OCI-LY1 (cell line): Measurements from ENCODE around the gene DDX31.

Source experiments
- H2AFZ ChIP-seq: fragments of 200-600 bp; sonication (generic), shearing (Covaris generic); 2 replicates; pipeline ENCODE4 v1.6.0; 2014; ENCODE audit warnings: antibody characterized with exemption, mild to moderate bottlenecking, low read length
- H3F3A ChIP-seq: fragments of 200-600 bp; sonication (generic), shearing (Covaris generic); 2 replicates; pipeline ENCODE4 v1.6.0; 2014; ENCODE audit warnings: mild to moderate bottlenecking, antibody characterized with exemption, low read length, moderate library complexity; ENCODE audit not compliant: insufficient read depth
- H3K27ac ChIP-seq: fragments of 200-600 bp; sonication (generic); 2 replicates; pipeline ENCODE4 v1.5.1; 2014; ENCODE audit warnings: low read length, mixed run types, mild to moderate bottlenecking, low read depth; ENCODE audit not compliant: poor library complexity, severe bottlenecking
- H3K27me3 ChIP-seq: fragments of 200-600 bp; sonication (generic); 2 replicates; pipeline ENCODE4 v1.6.0; 2014; ENCODE audit warnings: antibody characterized with exemption, mild to moderate bottlenecking, low read length, moderate library complexity; ENCODE audit not compliant: insufficient read depth
- H3K36me3 ChIP-seq: fragments of 200-600 bp; sonication (generic); 2 replicates; pipeline ENCODE4 v1.6.1; 2014; ENCODE audit warnings: mild to moderate bottlenecking, antibody characterized with exemption, low read length, moderate library complexity, mixed read lengths; ENCODE audit not compliant: insufficient read depth
- H3K4me1 ChIP-seq: fragments of 200-600 bp; sonication (generic); 2 replicates; pipeline ENCODE4 v1.5.1; 2014; ENCODE audit warnings: mild to moderate bottlenecking, low read length, moderate library complexity; ENCODE audit not compliant: insufficient read depth, severe bottlenecking
- H3K4me2 ChIP-seq: fragments of 200-600 bp; sonication (generic), shearing (Covaris generic); 2 replicates; pipeline ENCODE4 v1.6.1; 2014; ENCODE audit warnings: low read length
- H3K4me3 ChIP-seq: fragments of 200-600 bp; sonication (generic); 2 replicates; pipeline ENCODE4 v1.5.1; 2014; ENCODE audit warnings: low read length, low read depth, mild to moderate bottlenecking, mixed read lengths; ENCODE audit not compliant: poor library complexity, severe bottlenecking
- H3K79me2 ChIP-seq: fragments of 200-600 bp; shearing (Covaris generic); 2 replicates; pipeline ENCODE4 v1.6.1; 2016; ENCODE audit warnings: mixed run types, low read length, mixed read lengths; ENCODE audit not compliant: insufficient read depth
- H3K9ac ChIP-seq: fragments of 200-600 bp; sonication (generic), shearing (Covaris generic); 2 replicates; pipeline ENCODE4 v1.6.1; 2014; ENCODE audit warnings: mild to moderate bottlenecking, low read length, mixed read lengths
- H3K9me2 ChIP-seq: fragments of 200-600 bp; sonication (generic), shearing (Covaris generic); 2 replicates; pipeline ENCODE4 v1.6.1; 2014; ENCODE audit warnings: low read depth, mild to moderate bottlenecking, low read length, mixed read lengths
- H3K9me3 ChIP-seq: fragments of 200-600 bp; shearing (Covaris generic); 2 replicates; pipeline ENCODE4 v1.6.1; 2014; ENCODE audit warnings: low read length, mixed read lengths
- H4K20me1 ChIP-seq: fragments of 200-600 bp; sonication (generic), shearing (Covaris generic); 2 replicates; pipeline ENCODE4 v1.6.0; 2016; ENCODE audit warnings: mild to moderate bottlenecking, low read length; ENCODE audit not compliant: insufficient read depth
- CTCF ChIP-seq: fragments of 200-600 bp; sonication (generic), shearing (Covaris generic); IDR thresholded peaks from 2 replicates; pipeline ENCODE4 v1.5.1; 2017; ENCODE audit warnings: mild to moderate bottlenecking, antibody characterized with exemption, low read length, moderate library complexity, mixed read lengths
- EZH2 ChIP-seq: fragments of 200-600 bp; sonication (generic), shearing (Covaris generic); IDR thresholded peaks from 2 replicates; pipeline ENCODE4 v1.8.0; 2017; ENCODE audit warnings: borderline replicate concordance, mixed run types, mild to moderate bottlenecking, antibody characterized with exemption, low read length, moderate library complexity, mixed read lengths

DDX31 gene

GRCh38 chr9:132545578-132545977 lies 124.2 kb downstream of the DDX31 start:
- Histone ChIP-seq H3F3A (no peaks in the 10 kb centered on the region), H3K4me3 (no peak overlapping the region), H3K36me3 (no peaks in the 10 kb centered on the region), H3K27me3 (peaks cover 11% of the 10 kb centered on the region; the same call in 1 of the 2 replicates), H3K9me3 (no peaks in the 10 kb centered on the region), H3K27ac (no peak overlapping the region), H3K4me2 (peak overlapping the region; percentile 64; the same call in 1 of the 2 replicates), H3K79me2 (no peaks in the 10 kb centered on the region), H4K20me1 (no peaks in the 10 kb centered on the region), H3K4me1 (peaks cover 52% of the 10 kb centered on the region), H3K9ac (no peak overlapping the region; the same call in 1 of the 2 replicates), H3K9me2 (no peaks in the 10 kb centered on the region), H2AFZ (no peak overlapping the region)
- TF ChIP-seq EZH2 (no peak), CTCF (no peak)

DNA sequence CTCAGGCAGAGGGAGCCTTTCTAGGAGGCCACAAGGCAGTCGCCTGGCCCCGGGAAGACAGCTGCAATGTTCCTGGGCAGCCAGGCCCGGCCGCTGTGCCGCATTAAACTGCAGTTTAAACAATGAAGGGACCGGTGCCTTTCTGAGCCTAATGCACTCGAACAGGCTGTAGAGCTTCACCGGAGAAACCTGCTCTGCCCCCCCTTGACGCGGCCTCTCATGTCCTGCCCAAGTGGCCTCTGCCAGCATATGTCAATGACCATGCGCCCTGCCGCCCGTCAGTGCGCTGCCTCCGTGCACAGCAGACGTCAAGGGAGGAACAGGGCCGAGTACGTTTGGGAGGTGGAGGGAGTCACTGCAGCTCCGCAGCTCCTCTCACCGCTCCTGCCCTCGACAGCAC lies 125.8 kb downstream of the DDX31 start:
- no peaks in the 10 kb centered on the region for H3K79me2 ChIP-seq
- no peak overlapping the region for H3K27ac ChIP-seq
- peaks cover 37% of the 10 kb centered on the region for H3K4me1 ChIP-seq
- peaks cover 13% of the 10 kb centered on the region; the same call in 1 of the 2 replicates for H3K27me3 ChIP-seq
- no peaks in the 10 kb centered on the region for H4K20me1 ChIP-seq
- H3K9ac ChIP-seq = no peak overlapping the region
- H3K9me2 ChIP-seq = no peaks in the 10 kb centered on the region
- no peak overlapping the region for H3K4me3 ChIP-seq
- no peaks in the 10 kb centered on the region for H3K36me3 ChIP-seq
- no peak overlapping the region for H3K4me2 ChIP-seq
- no peaks in the 10 kb centered on the region for H3F3A ChIP-seq
- H2AFZ ChIP-seq = no peak overlapping the region
- TF ChIP-seq CTCF = no peak
- no peak for TF ChIP-seq EZH2
- no peaks in the 10 kb centered on the region for H3K9me3 ChIP-seq

DNA sequence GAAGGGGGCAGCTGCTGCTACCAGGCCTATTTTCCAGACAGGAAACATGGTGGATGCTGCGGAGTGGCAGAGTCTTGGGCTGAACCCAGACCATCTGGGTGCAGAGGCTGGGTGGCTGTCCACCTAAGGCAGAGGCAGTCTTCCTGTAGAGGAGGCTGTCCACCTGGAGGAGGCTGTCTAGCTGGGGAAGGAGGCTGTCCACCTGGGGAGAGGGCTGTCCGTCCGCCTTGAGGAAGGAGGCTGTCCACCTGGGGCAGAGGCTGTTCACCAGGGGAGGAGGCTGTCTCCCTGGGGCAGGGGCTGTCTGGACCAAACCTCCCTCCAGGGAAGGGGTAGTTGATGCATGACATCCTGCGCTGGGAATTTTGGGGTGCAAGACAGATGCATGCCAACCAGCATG lies 126.5 kb downstream of the DDX31 start:
- peaks cover 30% of the 10 kb centered on the region for H3K4me1 ChIP-seq
- H3K4me2 ChIP-seq = no peak overlapping the region
- H4K20me1 ChIP-seq = no peaks in the 10 kb centered on the region
- no peak overlapping the region for H3K27ac ChIP-seq
- peaks cover 13% of the 10 kb centered on the region; the same call in 1 of the 2 replicates for H3K27me3 ChIP-seq
- no peak overlapping the region for H3K9ac ChIP-seq
- H3K9me2 ChIP-seq = no peaks in the 10 kb centered on the region
- no peaks in the 10 kb centered on the region for H3K9me3 ChIP-seq
- H3K4me3 ChIP-seq = no peak overlapping the region
- no peaks in the 10 kb centered on the region for H3F3A ChIP-seq
- TF ChIP-seq CTCF (no peak), EZH2 (no peak)
- H3K36me3 ChIP-seq = no peaks in the 10 kb centered on the region
- no peak overlapping the region for H2AFZ ChIP-seq
- H3K79me2 ChIP-seq = no peaks in the 10 kb centered on the region
